ENCODE data around the gene SLC9A5.

The SLC9A5 gene

GRCh38 chr16:67311607-67312488 lies 63.1 kb downstream of the SLC9A5 start:
- no peak for TF ChIP-seq EZH2 (IDR thresholded peaks at IDR 0.05; ENCODE audit: borderline replicate concordance, low read depth, low read length, severe bottlenecking)
- TF ChIP-seq, protein P1, sequence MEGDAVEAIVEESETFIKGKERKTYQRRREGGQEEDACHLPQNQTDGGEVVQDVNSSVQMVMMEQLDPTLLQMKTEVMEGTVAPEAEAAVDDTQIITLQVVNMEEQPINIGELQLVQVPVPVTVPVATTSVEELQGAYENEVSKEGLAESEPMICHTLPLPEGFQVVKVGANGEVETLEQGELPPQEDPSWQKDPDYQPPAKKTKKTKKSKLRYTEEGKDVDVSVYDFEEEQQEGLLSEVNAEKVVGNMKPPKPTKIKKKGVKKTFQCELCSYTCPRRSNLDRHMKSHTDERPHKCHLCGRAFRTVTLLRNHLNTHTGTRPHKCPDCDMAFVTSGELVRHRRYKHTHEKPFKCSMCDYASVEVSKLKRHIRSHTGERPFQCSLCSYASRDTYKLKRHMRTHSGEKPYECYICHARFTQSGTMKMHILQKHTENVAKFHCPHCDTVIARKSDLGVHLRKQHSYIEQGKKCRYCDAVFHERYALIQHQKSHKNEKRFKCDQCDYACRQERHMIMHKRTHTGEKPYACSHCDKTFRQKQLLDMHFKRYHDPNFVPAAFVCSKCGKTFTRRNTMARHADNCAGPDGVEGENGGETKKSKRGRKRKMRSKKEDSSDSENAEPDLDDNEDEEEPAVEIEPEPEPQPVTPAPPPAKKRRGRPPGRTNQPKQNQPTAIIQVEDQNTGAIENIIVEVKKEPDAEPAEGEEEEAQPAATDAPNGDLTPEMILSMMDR (IDR thresholded peaks at IDR 0.05; ENCODE audit: borderline replicate concordance, extremely low read depth, low read length, poor library complexity, severe bottlenecking), result no peak
- H3K27me3 ChIP-seq (ENCODE audit: insufficient read depth, low read length, poor library complexity), result no peaks in the 10 kb centered on the region
- H3K79me2 ChIP-seq (ENCODE audit: insufficient read depth, low read length), result no peaks in the 10 kb centered on the region
- no peak overlapping the region for H3K9ac ChIP-seq (ENCODE audit: low read depth, low read length)
- DNase-seq, result no peak
- H3K4me1 ChIP-seq (ENCODE audit: insufficient read depth, low read length), result no peaks in the 10 kb centered on the region
- no peak for ATAC-seq (ENCODE audit: insufficient read depth, low read depth)
- no peaks in the 10 kb centered on the region for H3K36me3 ChIP-seq (ENCODE audit: insufficient read depth, low read length)
- H3K4me2 ChIP-seq (ENCODE audit: insufficient read depth, low read length), result no peak overlapping the region
- H4K20me1 ChIP-seq (ENCODE audit: insufficient read depth, low read length), result no peaks in the 10 kb centered on the region
- no peaks in the 10 kb centered on the region for H3K9me3 ChIP-seq (ENCODE audit: insufficient read depth, low read length, severe bottlenecking)
- H3K27ac ChIP-seq (ENCODE audit: low read length), result no peak overlapping the region
- no peak overlapping the region for H2AFZ ChIP-seq (ENCODE audit: low read depth, low read length)
- no peak overlapping the region for H3K4me3 ChIP-seq (ENCODE audit: low read depth in 1 of 2, low read length in 2 of 2)

DNA sequence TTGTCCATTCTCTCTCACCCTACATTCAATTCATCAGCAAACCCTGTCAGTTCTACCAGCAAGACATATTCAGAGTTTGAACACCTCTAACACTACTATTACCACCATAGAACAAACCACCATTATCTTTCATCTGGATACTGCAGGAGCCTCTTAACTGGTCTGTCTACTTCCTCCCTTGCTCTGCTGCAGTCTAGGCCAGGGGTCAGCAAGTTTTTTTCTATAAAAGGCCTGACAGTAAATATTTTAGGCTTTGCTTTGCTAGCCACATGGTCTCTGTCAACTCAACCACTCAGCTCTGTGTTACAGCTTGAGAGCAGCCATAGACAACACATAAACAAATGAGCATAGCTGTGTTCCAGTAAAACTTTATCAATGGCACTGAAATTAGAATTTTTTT lies 63.9 kb downstream of the SLC9A5 start:
- Histone ChIP-seq H3K9me3 (ENCODE audit: insufficient read depth, low read length, severe bottlenecking) (no peaks in the 10 kb centered on the region), H3K36me3 (ENCODE audit: insufficient read depth, low read length) (no peaks in the 10 kb centered on the region), H2AFZ (ENCODE audit: low read depth, low read length) (no peak overlapping the region), H3K4me2 (ENCODE audit: insufficient read depth, low read length) (no peak overlapping the region), H3K27ac (ENCODE audit: low read length) (no peak overlapping the region), H4K20me1 (ENCODE audit: insufficient read depth, low read length) (no peaks in the 10 kb centered on the region), H3K27me3 (ENCODE audit: insufficient read depth, low read length, poor library complexity) (no peaks in the 10 kb centered on the region), H3K4me3 (ENCODE audit: low read depth in 1 of 2, low read length in 2 of 2) (no peak overlapping the region), H3K9ac (ENCODE audit: low read depth, low read length) (no peak overlapping the region), H3K79me2 (ENCODE audit: insufficient read depth, low read length) (no peaks in the 10 kb centered on the region), H3K4me1 (ENCODE audit: insufficient read depth, low read length) (no peaks in the 10 kb centered on the region)
- no peak for TF ChIP-seq EZH2 (IDR thresholded peaks at IDR 0.05; ENCODE audit: borderline replicate concordance, low read depth, low read length, severe bottlenecking)
- TF ChIP-seq, protein P1 (IDR thresholded peaks at IDR 0.05; ENCODE audit: borderline replicate concordance, extremely low read depth, low read length, poor library complexity, severe bottlenecking), result no peak
- ATAC-seq (ENCODE audit: insufficient read depth, low read depth), result no peak
- DNase-seq, result no peak

- no peaks in the 10 kb centered on the region for H4K20me1 ChIP-seq (ENCODE audit: insufficient read depth, low read length)
- no peaks in the 10 kb centered on the region for H3K4me1 ChIP-seq (ENCODE audit: insufficient read depth, low read length)
- DNase-seq (no peak), ATAC-seq (ENCODE audit: insufficient read depth, low read depth) (no peak)
- no peaks in the 10 kb centered on the region for H3K79me2 ChIP-seq (ENCODE audit: insufficient read depth, low read length)
- no peaks in the 10 kb centered on the region for H3K9me3 ChIP-seq (ENCODE audit: insufficient read depth, low read length, severe bottlenecking)
- no peaks in the 10 kb centered on the region for H3K36me3 ChIP-seq (ENCODE audit: insufficient read depth, low read length)
- no peaks in the 10 kb centered on the region for H3K27me3 ChIP-seq (ENCODE audit: insufficient read depth, low read length, poor library complexity)
- H3K27ac ChIP-seq (ENCODE audit: low read length), result no peak overlapping the region
- H2AFZ ChIP-seq (ENCODE audit: low read depth, low read length), result no peak overlapping the region
- H3K4me2 ChIP-seq (ENCODE audit: insufficient read depth, low read length), result no peak overlapping the region
- TF ChIP-seq EZH2 (IDR thresholded peaks at IDR 0.05; ENCODE audit: borderline replicate concordance, low read depth, low read length, severe bottlenecking), result no peak
- TF ChIP-seq, protein P1 (IDR thresholded peaks at IDR 0.05; ENCODE audit: borderline replicate concordance, extremely low read depth, low read length, poor library complexity, severe bottlenecking), result no peak
- H3K4me3 ChIP-seq (ENCODE audit: low read depth in 1 of 2, low read length in 2 of 2), result no peak overlapping the region
- H3K9ac ChIP-seq (ENCODE audit: low read depth, low read length), result no peak overlapping the region
Observed at GRCh38 chr16:67317853-67318252, 69.1 kb downstream of the SLC9A5 start.
